GM19452 (cell line): Measurements from ENCODE around the gene PINLYP.
"Not testable (repeated sequence)": the region's sequence is repeated elsewhere in the genome, so short reads cannot be mapped to it uniquely, and the experiment has no call there.

Source experiments
- ATAC-seq: cut with Tn5 transposase; IDR thresholded peaks from one replicate; pipeline ENCODE4 v1.9.1; 2021; ENCODE audit not compliant: unreplicated experiment

PINLYP gene

DNA sequence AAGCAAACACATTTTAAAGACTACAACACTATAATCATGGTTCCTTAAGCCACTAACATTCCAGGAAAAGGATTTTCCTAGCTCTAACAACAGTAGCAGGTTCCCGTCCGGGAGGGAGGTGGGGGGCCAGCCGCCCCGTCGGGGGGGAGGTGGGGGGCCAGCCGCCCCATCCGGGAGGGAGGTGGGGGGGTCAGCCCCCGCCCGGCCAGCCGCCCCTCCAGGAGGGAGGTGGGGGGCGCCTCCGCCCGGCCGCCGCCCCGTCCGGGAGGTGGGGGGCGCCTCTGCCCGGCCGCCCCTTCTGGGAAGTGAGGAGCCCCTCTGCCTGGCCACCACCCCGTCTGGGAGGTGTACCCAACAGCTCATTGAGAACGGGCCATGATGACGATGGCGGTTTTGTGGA is 27.7 kb upstream of the PINLYP start:
- not testable (repeated sequence) for ATAC-seq

DNA sequence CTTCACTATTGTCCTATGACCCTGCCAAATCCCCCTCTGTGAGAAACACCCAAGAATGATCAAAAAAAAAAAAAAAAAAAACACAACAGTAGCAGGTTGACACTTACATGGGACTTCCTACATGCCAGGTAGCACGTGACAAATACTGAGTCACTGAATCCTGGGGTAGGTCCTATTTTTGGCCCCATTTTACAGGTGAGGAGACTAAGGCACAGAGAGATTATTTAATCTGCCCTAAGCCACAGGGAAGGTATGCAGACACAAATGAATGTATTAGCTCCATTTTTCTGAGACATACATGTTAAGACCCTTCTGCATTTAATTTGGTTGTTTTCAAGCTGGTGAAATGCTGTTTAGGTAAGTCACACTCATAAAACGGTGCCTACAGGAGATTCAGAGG is 26.9 kb upstream of the PINLYP start:
- ATAC-seq, result no peak

DNA sequence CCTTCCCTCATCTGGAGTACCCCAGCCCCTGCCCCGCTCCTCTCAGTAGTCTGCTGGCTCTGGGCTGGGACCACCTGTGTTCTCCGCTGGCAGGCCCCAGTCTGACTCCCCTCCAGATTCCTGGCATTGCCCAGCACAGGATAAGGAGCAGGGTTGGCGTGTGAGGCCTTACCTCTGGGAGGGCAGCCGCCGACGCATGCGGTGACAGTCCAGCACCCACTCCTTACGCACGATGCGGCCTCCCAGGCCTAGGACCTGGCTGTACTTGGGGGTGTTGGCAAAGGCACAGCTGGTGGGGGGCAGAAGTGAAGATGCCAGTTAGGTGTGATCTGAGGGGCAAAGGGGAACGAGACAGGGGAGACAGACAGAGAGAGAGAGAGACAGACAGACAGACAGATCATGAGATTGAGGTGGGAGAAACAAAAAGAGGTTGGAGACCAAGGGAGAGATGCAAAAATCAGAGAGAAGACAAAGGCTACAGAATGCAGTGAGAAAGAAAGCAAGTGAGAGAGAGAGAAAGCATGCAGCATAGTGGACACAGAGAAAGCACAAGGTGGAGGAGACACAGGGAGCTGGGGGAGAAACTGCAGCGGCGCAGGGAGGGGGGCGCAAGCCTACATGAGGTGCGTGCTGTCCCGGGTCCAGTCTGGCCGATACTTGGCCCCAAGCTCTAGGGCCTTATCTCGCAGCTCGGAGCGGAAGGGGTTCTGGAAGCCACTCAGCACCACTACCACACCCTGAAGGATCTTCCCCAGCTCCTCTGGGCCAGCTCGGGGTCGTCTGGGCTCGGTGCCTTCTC is 24.0 kb upstream of the PINLYP start:
- no peak for ATAC-seq

DNA sequence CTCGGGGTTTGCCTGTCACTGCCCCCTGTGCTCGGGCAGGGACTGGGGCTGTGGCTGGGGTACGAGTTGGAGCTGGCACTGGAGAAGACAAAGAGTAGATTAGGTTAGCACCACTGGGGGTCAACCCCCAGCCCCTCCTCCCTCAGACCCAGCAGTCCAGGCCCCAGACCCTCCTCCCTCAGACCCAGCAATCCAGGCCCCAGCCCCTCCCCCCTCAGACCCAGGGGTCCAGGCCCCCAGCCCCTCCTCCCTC is 23.5 kb upstream of the PINLYP start:
- ATAC-seq, result no peak

DNA sequence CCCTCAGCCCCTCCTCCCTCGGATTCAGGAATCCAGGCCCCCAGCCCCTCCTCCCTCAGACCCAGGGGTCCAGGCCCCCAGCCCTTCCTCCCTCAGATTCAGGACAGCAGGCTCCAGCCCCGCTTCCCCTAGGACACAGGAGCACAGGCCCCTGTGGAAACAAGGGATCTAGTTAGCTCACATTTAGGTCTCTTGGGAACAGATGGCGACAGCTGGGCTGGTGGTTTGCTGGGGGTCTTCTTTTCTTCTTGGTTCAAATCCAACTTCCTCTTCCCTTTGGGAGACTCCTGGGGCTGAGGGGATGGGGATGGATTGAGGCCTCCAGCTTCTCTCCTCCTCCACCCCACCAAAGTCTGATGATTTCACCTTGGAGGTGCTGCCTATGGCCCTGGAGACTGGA is 23.0 kb upstream of the PINLYP start:
- no peak for ATAC-seq

DNA sequence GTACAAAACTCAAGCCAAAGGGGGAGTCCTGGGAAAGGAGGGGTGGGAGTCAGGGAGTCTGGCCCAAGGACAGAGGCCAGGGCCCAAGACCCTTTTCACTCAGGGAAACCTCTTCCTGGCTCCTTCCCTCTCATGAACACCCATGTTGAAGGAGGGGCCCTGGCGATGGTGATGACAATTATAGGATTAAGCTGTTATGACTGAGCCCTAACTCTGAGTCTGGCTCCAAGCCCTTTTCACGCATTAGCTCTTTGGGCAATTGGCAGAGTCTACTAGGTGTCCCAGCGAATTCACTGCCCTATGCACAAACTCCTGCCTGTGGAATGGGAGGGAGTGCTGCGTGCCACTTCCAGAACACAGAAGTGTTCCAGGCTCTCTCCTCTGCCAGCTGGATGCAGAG is 21.9 kb upstream of the PINLYP start:
- ATAC-seq, result no peak

DNA sequence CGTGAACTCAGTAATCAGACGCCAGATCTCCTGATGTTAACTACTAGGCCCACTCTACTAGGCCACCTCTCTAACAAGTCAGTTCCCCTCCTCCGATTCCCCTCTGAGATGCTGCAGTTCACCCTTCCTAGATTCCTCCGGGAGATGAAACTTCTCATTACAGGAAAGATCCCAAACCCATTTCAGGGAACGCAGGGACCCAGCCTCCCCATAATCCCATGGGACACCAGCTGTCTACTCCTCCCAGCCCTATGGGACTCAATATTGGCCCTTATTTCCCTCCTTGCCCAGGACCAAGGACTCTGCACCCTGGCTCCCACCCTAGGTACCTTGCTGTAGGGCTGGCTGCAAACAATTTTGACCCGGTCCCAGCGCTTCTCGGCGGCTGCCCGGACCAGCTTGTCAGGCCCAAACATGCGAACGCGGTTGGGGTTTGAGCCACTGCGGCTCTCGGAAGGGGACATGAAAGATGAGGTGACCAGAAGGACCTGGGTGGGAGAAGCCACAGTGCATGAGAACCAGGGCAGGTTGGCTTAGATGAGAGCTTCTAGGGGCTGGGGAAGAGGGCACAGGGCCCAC is 21.2 kb upstream of the PINLYP start:
- ATAC-seq, result no peak

DNA sequence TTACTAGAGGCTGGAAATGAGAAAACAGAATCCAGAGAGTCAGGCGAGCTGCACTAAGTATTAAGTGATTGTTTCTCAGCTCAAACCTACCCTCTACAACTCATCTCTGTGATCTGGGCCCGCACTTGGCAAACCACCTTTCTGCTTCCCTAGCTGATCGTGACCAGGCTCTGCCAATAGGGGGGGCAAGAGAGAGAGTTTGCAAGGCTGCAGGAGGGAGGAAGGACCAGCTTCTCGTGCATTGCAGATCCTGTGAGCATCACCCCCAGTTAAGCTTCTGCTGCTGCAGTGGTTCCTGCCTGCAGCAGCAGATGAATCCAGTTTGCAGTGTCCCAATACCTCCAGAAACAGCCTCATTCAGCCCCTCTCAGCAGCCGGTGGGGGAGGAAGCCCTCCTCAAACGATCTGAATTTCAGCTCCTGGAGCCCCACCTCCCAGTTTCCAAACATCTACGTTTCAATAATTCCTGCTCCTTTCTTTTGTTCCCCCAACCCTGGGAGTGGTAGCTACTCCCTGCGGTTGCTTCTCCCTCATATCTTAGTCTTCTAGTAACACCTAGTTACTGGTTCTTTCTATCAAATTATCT is 20.3 kb upstream of the PINLYP start:
- ATAC-seq, result no peak

DNA sequence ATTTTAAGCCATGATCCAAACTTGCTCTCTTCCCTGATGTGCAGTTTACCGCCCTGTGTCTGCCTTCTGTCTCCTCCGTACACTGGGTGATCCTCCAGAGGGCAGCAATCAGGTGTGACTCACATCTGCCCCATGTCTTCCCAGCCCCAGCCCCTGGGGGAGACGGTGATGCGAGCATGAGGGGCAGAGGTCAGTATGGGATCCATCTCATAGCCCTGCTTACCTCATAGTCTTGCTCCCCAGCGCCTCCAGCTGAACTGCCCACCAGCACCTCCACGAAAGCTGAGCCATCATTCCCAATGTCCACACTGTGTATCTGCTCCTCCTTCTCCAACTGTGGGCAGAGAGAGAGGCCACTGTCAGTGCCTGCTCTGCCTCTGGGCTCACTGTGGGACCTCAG is 14.9 kb upstream of the PINLYP start:
- ATAC-seq, result no peak

DNA sequence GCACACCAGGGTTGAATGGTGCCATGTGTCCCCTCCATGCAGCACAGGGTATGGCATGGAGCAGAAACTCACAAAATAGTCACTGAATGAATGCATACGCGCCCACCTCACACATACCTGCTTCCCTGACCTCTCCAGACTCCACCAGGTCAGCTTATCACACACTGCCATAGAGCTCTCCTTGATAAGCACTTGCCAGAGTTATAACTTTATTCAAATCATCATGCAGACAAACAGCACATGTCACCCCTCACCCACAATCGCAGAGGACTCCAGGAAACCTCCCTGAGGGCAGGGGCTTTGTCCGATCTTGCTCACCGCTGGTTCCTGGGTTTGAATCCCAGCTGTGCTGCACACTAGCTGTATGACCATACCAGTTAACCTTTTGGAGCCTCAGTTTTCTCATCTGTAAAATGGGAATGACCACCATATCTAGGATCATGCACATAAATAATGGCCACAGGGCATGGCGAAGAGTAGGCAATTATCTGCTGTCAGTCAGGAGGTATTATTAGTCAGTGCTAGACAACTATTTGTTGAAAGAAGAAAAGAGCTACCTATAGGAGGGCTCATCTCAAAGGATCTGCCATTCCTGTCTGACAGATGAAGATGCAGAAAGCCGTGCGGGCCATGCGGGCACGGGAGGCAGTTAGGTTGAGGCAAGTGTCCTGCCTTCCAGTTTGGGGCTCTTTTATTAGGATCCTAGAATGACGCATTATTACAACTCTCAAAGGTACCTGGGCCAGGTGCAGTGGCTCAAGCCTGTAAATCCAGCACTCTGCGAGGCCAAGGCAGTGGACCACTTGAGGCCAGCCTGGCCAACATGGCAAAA is 14.2 kb upstream of the PINLYP start:
- no peak for ATAC-seq

DNA sequence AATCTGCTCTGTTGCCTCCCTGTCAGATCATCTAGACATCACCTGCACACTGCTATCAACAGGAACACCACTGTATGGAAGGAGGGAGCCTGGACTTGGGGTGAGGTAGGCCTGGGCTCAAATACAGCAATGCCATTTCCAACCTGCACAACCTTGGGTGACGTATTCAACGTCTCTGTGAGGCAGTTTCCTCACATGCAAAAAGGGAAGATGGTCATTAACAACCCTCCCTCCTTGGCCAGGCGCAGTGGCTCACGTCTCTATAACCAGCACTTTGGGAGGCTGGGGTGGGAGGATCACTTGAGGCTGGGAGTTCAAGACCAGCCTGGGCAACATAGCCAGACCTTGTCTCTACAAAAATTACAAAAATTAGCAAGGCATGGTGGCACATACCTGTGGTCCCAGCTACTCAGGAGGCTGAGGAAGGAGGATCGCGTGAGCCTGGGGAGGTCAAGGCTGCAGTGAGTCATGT is 13.3 kb upstream of the PINLYP start:
- ATAC-seq, result no peak

DNA sequence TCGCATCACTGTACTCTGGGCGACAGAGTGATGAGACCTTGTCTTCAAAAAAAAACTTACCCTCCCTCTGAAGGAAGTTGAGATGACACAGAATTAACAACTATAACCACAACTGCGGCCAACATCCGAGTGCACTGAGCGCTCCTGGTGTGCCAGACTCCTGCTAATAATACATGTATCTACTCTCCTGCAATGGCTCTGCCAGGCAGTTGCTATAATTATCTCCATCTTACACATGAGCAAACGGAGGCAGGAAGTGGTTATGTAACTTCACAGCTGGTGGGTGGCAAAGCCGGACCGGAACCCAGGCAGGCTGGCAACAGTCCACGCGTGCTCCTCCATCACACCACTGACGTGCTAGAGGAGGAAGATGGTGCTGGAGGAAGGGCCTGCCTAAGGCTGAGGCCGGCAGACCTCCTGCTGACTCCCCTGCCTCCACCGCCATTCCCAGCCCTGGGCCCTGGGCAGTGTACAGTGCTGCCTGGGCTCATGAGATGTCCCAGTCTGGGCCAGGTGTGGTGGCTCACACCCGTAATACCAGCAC is 12.8 kb upstream of the PINLYP start:
- ATAC-seq, result peak; percentile 77

DNA sequence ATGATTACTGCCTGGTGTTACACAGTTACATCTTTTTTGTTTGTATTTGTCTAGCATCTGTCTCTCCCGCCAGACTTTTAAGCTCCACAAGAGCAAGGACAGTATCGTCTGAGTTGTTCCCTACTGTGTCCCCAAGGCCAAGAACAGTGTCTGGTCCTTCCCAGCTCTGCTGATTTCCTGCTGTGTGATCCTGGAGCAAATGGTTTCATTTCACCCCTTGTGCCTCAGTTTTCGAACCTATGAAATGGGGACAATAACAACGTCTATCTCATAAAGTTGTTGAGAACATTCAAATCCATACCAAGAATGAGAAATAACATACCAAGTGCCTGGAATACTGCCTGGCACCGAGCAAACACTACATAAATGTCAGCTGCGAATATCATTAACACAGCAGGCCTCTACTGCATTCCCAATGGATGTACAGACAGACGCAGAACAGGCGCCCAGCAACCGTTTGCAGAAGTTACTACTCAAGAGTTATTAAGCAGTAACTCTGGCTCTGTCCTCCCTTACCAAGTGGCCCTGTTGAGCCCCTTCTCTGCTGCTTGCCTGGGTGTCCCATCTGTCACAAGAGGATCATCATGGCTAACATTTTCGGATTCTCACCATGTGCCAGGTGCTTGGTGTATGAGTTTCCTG is 11.7 kb upstream of the PINLYP start:
- ATAC-seq, result no peak

DNA sequence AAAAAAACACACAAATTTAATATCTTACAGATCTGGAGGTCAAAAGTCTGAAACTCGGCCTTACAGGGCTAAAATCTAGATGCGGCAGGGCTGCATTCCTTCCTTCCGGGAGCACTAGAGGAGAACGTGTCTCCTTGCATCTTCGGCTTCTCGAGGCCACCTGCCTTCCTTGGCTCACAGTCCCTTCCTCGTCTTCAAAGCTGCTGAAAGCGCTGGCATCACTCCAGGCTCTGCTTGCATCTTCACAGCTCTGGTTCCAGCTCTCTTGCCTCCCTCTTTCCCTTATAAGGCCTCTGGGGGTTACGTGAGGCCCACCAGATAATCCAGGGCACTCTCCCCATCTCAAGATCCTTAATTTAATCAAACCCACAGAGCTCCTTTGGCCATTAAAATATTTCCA is 10.8 kb upstream of the PINLYP start:
- no peak for ATAC-seq

DNA sequence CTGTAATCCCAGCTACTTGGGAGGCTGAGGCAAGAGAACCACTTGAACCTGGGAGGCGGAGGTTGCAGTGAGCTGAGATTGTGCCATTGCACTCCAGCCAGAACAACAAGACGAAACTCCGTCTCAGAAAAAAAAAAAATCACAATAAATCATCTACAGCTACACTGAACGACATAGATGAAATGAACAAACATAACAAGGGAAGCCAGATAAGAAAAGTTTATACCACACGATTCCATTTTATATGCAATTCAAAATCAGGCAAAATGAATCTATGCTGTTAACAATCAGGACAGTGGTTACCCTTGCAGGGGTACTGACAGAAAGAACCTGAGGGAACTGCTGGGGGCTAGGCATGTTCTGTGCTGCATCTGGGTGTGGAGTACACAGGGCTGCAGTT is 5.9 kb upstream of the PINLYP start:
- ATAC-seq, result no peak

DNA sequence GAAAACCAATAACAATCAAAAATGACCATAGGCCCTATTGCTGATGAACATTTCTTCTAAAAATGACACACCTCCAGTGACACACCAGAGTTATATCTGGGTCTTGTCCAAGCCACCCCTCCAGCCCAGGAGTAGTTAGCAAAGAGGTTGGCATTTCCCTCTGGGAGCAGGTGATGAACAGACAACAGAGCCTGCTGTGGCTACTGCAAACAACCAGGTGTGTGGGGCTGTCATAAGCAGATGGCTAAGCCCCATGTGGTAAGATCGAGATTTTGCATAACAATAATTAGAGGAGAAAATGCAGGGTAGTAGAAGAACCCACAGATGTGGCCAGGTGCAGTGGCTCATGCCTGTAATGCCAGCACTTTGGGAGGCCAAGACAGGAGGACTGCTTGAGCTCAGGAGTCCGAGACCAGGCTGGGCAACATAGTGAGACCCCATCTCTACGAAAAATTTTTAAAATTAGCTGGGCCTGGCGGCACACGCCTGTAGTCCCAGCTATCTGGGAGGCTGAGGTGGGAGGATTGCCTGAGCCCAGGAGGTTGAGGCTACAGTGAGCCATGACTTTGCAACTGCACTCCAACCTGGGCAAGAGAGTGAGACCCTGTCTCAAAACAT is 5.3 kb upstream of the PINLYP start:
- ATAC-seq, result no peak

DNA sequence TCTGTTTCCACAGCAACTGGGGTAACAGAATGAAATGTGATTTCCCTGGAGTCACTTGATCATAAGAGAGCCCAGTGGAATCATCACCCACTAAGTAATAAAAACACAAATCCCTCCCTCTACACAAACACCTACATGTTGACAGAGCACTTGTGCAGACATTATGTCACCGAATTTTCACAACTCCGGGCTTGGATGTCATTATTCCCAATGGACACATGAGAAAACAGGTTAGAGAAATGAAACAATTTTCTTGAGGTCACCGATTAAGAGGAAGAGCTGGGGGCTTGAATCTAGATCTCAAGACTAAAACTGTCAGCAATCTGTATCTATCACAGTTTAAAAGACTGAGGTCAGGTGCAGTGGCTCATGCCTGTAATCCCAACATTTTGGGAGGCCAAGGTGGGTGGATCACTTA is 3.4 kb upstream of the PINLYP start:
- ATAC-seq, result no peak

DNA sequence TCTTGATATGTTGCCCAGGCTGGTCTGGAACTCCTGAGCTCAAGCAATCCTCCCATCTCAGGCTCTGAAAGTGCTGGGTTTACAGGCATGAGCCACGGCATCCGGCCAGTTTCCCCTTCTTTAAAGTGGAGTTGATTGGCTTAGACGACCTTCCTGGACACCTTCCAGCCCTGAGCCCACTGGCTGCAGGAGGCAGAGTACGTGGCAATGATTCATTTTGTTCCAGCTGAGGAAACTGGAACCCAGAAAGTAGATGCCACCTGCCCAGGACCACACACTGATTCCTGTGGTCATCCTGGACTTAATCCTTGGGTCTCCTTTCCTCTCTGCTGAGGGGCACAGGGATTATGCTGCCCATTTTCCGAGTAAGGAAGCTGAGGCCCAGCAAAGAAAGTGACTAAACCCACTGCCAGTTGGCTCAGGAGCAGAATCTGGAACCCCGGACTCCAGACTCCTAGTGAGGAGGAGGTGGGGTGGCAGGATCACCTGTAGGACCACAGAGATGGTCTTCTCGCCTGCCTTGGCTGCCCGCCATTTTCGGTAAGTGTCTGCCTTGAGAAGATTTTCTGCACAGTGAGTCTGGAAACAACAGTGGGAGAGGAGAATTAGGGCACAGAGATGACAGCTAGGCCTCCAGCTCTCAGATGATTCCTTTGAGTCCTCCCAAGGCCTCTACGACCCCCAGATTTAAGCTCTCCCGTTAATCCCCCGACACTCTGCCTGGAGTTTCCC is 1.0 kb upstream of the PINLYP start:
- no peak for ATAC-seq

DNA sequence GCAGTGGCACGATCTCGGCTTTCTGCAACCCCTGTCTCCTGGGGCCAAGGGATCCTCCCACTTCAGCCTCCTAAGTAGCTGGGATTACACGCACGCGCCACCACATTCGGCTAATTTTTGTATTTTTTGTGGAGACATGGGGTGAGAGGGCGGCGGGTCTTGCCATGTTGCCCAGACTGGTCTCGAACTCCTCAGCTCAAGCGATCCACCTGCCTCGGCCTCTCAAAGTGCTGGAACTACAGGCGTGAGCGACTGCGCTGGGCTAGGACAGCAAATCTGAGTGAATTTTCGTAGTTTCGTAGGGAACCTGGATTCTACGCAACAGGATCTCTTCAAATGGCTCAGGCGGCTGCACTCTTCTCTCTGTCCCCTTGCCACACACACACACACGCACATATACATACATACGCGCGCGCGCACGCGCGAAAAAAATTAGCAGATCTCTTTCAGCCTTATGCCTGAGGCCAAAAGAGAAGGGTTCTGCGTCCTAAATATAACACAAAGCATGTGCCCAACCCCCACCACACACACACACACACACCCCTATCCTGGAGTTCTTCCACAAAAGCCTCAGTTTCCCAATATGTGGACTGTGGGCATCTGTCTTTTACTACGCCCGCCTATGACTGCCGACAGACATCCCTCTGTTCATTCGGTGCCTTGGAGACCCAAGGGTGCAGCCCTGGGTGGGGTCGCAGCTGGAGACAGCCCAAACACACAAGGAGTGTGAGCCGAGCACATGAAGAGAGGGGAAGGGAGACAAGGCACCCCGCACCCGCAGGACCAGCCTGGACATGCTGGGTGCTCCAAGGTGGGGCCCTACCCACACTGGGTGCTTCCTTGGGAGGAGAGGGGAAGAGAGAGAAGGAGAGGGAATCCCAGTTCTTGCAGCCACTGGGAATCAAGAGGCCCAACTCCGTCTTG is 616 bp downstream of the PINLYP start:
- no peak for ATAC-seq
